PC-3 (cell line): ENCODE data around the gene MEI4. TPM values are rescaled to one million over a fixed set of nuclear protein-coding genes. Genes with fewer than 3 reads are reported as not detected.

Experiments used
- ATAC-seq: fragments of 200-7000 bp; cut with Tn5 transposase; 2 replicates; pipeline ENCODE4 v1.9.1; 2020; ENCODE audit warnings: mild to moderate bottlenecking, moderate library complexity
- BruUV-seq: library from RNA; stranded (reverse); fragments of 400-500 nt; replicated peaks from 2 replicates; lab custom pipeline; 2021; lab: Mats Ljungman, UMichigan
- CTCF ChIA-PET: fragments of 300-600 bp; sonication (Branson Sonifier 250); formaldehyde crosslinking; loops from one replicate; lab custom pipeline; 2022; ENCODE audit warnings: antibody characterized with exemption; lab: Charles Lee
- POLR2A ChIA-PET: fragments of 300-600 bp; sonication (Branson Sonifier 250); formaldehyde crosslinking; loops from one replicate; lab custom pipeline; 2022; ENCODE audit warnings: antibody characterized with exemption; ENCODE audit not compliant: unreplicated experiment; lab: Charles Lee
- DNase-seq: peaks from one replicate; pipeline ENCODE4 v3.0.0-alpha.2; 2015
- H2AFZ ChIP-seq: fragments of 300-600 bp; sonication (generic); 2 replicates; pipeline ENCODE4 v1.6.0; 2016; ENCODE audit warnings: antibody characterized with exemption, low read length
- H3F3A ChIP-seq: fragments of 300-600 bp; sonication (generic); one replicate; pipeline ENCODE4 v1.6.0; 2017; ENCODE audit warnings: antibody characterized with exemption, low read length, control low read depth, mild to moderate bottlenecking; ENCODE audit not compliant: unreplicated experiment
- H3K27ac ChIP-seq: fragments of 300-600 bp; sonication (generic); 2 replicates; pipeline ENCODE4 v1.5.1; 2016; ENCODE audit warnings: mild to moderate bottlenecking, low read length
- H3K27me3 ChIP-seq: fragments of 300-600 bp; sonication (generic); 2 replicates; pipeline ENCODE4 v1.6.1; 2016; ENCODE audit warnings: low read length, mixed read lengths
- H3K36me3 ChIP-seq: fragments of 300-600 bp; sonication (generic); 2 replicates; pipeline ENCODE4 v1.6.1; 2016; ENCODE audit warnings: low read depth, mixed run types, low read length, mixed read lengths
- H3K4me1 ChIP-seq: fragments of 300-600 bp; sonication (generic); 2 replicates; pipeline ENCODE4 v1.5.1; 2016; ENCODE audit warnings: low read length; ENCODE audit not compliant: insufficient read depth
- H3K4me2 ChIP-seq: fragments of 300-600 bp; sonication (generic); 2 replicates; pipeline ENCODE4 v1.6.0; 2016; ENCODE audit warnings: low read length
- H3K4me3 ChIP-seq: fragments of 300-600 bp; sonication (generic); 2 replicates; pipeline ENCODE4 v1.5.1; 2016; ENCODE audit warnings: mild to moderate bottlenecking, low read length, mixed read lengths
- H3K79me2 ChIP-seq: fragments of 300-600 bp; sonication (generic); 2 replicates; pipeline ENCODE4 v1.6.1; 2017; ENCODE audit warnings: low read length, mixed read lengths
- H3K9ac ChIP-seq: fragments of 300-600 bp; sonication (generic); 2 replicates; pipeline ENCODE4 v1.6.0; 2016; ENCODE audit warnings: mild to moderate bottlenecking, low read length
- H3K9me2 ChIP-seq: fragments of 300-600 bp; sonication (generic); replicated peaks from 2 replicates; pipeline ENCODE4 v1.6.1; 2016; ENCODE audit warnings: mixed run types, low read length, mixed read lengths
- H3K9me3 ChIP-seq: fragments of 300-600 bp; sonication (generic); 2 replicates; pipeline ENCODE4 v1.6.1; 2016; ENCODE audit warnings: low read length, mixed read lengths
- H4K20me1 ChIP-seq: fragments of 300-600 bp; sonication (generic); 2 replicates; pipeline ENCODE4 v1.6.1; 2016; ENCODE audit warnings: low read length, mixed read lengths
- EZH2 ChIP-seq: fragments of 300-600 bp; sonication (generic); IDR thresholded peaks from one replicate; pipeline ENCODE4 v1.6.1; 2017; ENCODE audit warnings: antibody characterized with exemption, mild to moderate bottlenecking, low read length; ENCODE audit not compliant: unreplicated experiment
- EZH2phosphoT487 ChIP-seq: fragments of 300-600 bp; sonication (generic); IDR thresholded peaks from 2 replicates; pipeline ENCODE4 v1.6.1; 2018; ENCODE audit warnings: mild to moderate bottlenecking, antibody characterized with exemption, low read length, borderline replicate concordance
- intact Hi-C: fragments of 100-400 bp; cut with micrococcal nuclease; formaldehyde crosslinking; loops from 2 replicates; pipeline ENCODE4 v1.9.0; 2023
- total RNA-seq: library from RNA; depleted of rRNA; stranded (reverse); fragments of >200 nt; gene quantifications from 2 replicates; pipeline ENCODE4 v1.2.3, GENCODE V29; 2014
- TF ChIP-seq, protein P1 (sequence below): fragments of 300-600 bp; sonication (generic); conservative IDR thresholded peaks from 2 replicates; pipeline ENCODE4 v1.5.1; 2017; ENCODE audit warnings: antibody characterized with exemption, low read depth, mild to moderate bottlenecking, low read length

Gene MEI4
- total RNA-seq, 1 experiment from 2014 or later = not detected

DNA sequence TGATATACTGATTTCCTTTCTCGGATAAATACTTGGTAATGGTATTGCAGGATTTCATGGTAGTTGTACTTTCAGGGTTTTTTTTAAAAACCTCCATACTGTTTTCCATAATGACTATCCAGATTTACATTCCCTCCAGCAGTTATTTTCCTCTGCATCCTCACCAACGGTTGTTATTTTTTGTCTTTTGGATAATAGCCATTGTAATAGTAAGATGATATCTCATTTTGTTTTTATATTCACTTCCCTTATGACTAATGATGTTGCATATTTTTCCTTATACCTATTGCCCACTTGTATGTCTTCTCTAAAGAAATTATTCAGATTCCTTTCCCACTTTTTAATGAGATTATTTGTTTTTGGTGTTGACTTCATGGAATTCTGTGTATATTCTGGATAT, 231.0 kb downstream of the MEI4 start:
- intact Hi-C loops = no loop called here
- peak; percentile 1 for DNase-seq
- Histone ChIP-seq H3K4me2 (no peak overlapping the region), H3K79me2 (no peaks in the 10 kb centered on the region), H3K9ac (no peak overlapping the region), H3K9me3 (no peaks in the 10 kb centered on the region), H2AFZ (no peak overlapping the region), H3K4me3 (no peak overlapping the region), H3K27me3 (no peaks in the 10 kb centered on the region), H3K27ac (no peak overlapping the region), H3K36me3 (no peaks in the 10 kb centered on the region), H3F3A (no peaks in the 10 kb centered on the region), H3K9me2 (no peaks in the 10 kb centered on the region), H4K20me1 (no peaks in the 10 kb centered on the region), H3K4me1 (no peaks in the 10 kb centered on the region)
- CTCF ChIA-PET = no interaction called here
- no peak for TF ChIP-seq EZH2phosphoT487
- no peak for TF ChIP-seq EZH2
- TF ChIP-seq, protein P1, sequence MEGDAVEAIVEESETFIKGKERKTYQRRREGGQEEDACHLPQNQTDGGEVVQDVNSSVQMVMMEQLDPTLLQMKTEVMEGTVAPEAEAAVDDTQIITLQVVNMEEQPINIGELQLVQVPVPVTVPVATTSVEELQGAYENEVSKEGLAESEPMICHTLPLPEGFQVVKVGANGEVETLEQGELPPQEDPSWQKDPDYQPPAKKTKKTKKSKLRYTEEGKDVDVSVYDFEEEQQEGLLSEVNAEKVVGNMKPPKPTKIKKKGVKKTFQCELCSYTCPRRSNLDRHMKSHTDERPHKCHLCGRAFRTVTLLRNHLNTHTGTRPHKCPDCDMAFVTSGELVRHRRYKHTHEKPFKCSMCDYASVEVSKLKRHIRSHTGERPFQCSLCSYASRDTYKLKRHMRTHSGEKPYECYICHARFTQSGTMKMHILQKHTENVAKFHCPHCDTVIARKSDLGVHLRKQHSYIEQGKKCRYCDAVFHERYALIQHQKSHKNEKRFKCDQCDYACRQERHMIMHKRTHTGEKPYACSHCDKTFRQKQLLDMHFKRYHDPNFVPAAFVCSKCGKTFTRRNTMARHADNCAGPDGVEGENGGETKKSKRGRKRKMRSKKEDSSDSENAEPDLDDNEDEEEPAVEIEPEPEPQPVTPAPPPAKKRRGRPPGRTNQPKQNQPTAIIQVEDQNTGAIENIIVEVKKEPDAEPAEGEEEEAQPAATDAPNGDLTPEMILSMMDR = no peak
- POLR2A ChIA-PET = no interaction called here
- BruUV-seq = no TSS peak
- ATAC-seq = no peak

DNA sequence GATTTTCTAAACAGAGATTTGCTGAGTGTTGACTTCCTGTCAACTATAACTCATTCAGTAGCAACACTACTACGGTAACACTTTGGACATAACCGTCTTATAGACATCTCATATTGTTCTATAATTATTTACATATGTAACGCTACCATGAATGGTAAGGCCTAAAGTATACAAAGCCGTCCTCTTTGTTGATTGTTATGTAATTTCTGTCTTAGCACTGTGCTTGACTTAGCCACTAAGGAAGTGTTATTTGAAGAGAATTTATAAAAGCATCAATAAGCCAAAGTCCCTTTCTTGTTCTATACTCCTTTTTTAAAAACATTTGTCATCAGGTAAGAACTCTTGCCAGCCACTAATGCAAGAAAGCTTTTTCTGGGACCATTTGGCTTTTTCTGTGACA, 240.6 kb downstream of the MEI4 start:
- DNase-seq (no peak), ATAC-seq (no peak)
- BruUV-seq = no TSS peak
- Histone ChIP-seq H3K9me3 (no peaks in the 10 kb centered on the region), H3K27ac (no peak overlapping the region), H3K4me2 (no peak overlapping the region), H3K9ac (no peak overlapping the region), H3K9me2 (no peaks in the 10 kb centered on the region), H3F3A (no peaks in the 10 kb centered on the region), H3K27me3 (no peaks in the 10 kb centered on the region), H4K20me1 (no peaks in the 10 kb centered on the region), H3K36me3 (no peaks in the 10 kb centered on the region), H2AFZ (no peak overlapping the region), H3K4me3 (no peak overlapping the region), H3K79me2 (no peaks in the 10 kb centered on the region), H3K4me1 (no peaks in the 10 kb centered on the region)
- ChIA-PET CTCF (no interaction called here), POLR2A (no interaction called here)
- no peak for TF ChIP-seq EZH2phosphoT487
- intact Hi-C loops = no loop called here

DNA sequence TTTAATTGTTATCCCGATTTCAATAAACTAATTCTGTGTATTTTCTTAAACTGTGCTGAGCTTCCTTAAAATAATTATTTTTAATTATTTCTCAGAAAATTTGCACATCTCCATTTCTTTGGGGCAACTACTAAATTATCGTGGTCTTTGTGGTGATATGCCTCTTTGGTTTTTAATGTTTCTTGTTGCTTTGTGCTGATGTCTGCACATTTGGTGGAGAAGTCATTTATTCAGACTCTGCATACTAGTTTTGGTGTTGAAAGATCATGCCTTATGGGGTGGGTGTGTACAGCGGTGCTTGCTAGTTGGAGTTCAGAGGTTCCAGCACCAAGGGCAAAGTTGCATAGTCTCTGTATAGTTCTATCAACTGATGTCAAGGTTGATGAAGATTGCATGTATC, 253.2 kb downstream of the MEI4 start:
- Histone ChIP-seq H3K27me3 (no peaks in the 10 kb centered on the region), H3K4me2 (no peak overlapping the region), H3K4me1 (no peaks in the 10 kb centered on the region), H2AFZ (no peak overlapping the region), H4K20me1 (no peaks in the 10 kb centered on the region), H3K9ac (no peak overlapping the region), H3K27ac (no peak overlapping the region), H3K9me2 (no peaks in the 10 kb centered on the region), H3F3A (no peaks in the 10 kb centered on the region), H3K9me3 (no peaks in the 10 kb centered on the region), H3K4me3 (no peak overlapping the region), H3K79me2 (no peaks in the 10 kb centered on the region), H3K36me3 (no peaks in the 10 kb centered on the region)
- no TSS peak for BruUV-seq
- DNase-seq = no peak
- ATAC-seq = no peak
- intact Hi-C loops = no loop called here
- TF ChIP-seq EZH2phosphoT487 (no peak), EZH2 (no peak)
- TF ChIP-seq, protein P1 = no peak
- ChIA-PET POLR2A (no interaction called here), CTCF (no interaction called here)
